ENCODE results near the gene NDE1. TPM values are rescaled to one million over a fixed set of nuclear protein-coding genes. Genes with fewer than 3 reads are reported as not detected.

NDE1 gene
- total and polyA plus RNA-seq, 2 of the 8 experiments (the other 6 are each of a cell fraction or from before 2014, with no cell fraction given): 13.3 to 41.3 TPM

- DNase-seq (ENCODE audit: low read depth in 1 of 2, low spot score in 2 of 2) (no peak), FAIRE-seq (no peak)
- Histone ChIP-seq H3K4me1 (replicated peaks in 1 of 4; ENCODE audit: control insufficient read depth in 3 of 4, insufficient read depth in 4 of 4, low read length in 3 of 4) (no peaks in the 10 kb centered on the region), H2BK15ac (ENCODE audit: low read length) (no peak overlapping the region), H3K23me2 (ENCODE audit: low read depth, low read length) (no peaks in the 10 kb centered on the region), H4K20me1 (replicated peaks in 1 of 2; ENCODE audit: control insufficient read depth in 1 of 2, insufficient read depth in 2 of 2, low read length in 2 of 2) (peaks cover under 1 to 3% of the 10 kb centered on the region in 2 experiments), H3K36me3 (ENCODE audit: control insufficient read depth in 2 of 4, insufficient read depth in 4 of 4, low read length in 3 of 4) (peaks cover 12 to 43% (median 36%) of the 10 kb centered on the region in 4 experiments), H3K14ac (ENCODE audit: insufficient read length) (no peak overlapping the region), H4K8ac (ENCODE audit: extremely low read depth, insufficient read depth, low read length) (no peak overlapping the region), H3K18ac (ENCODE audit: extremely low read depth, low read length) (no peak overlapping the region), H2BK5ac (ENCODE audit: low read depth, low read length) (no peak overlapping the region), H2AK5ac (ENCODE audit: low read depth, low read length) (no peak overlapping the region), H3K27me3 (replicated peaks in 1 of 4; ENCODE audit: control insufficient read depth in 3 of 4, extremely low read depth in 1 of 4, insufficient read depth in 3 of 4, low read length in 3 of 4) (no peaks in the 10 kb centered on the region), H3K4me3 (ENCODE audit: extremely low read depth in 1 of 4, insufficient read depth in 2 of 4, low read depth in 3 of 4, low read length in 4 of 4) (no peak overlapping the region), H3K4ac (replicated peaks; ENCODE audit: insufficient read length, low read depth, low read length) (no peak overlapping the region), H4K5ac (ENCODE audit: insufficient read length, low read depth, low read length) (no peak overlapping the region), H3K4me2 (ENCODE audit: insufficient read depth in 1 of 2, low read depth in 2 of 2, low read length in 2 of 2) (no peak overlapping the region), H2BK20ac (ENCODE audit: low read length) (no peak overlapping the region), H3K9ac (replicated peaks in 1 of 4; ENCODE audit: extremely low read depth in 1 of 4, low read depth in 3 of 4, low read length in 3 of 4) (no peak overlapping the region), H4K91ac (replicated peaks; ENCODE audit: insufficient read length, low read length) (no peak overlapping the region), H3K27ac (ENCODE audit: low read depth, low read length) (no peak overlapping the region), H2BK12ac (ENCODE audit: low read depth, low read length) (no peak overlapping the region), H3K23ac (ENCODE audit: insufficient read length) (no peak overlapping the region), H2AFZ (ENCODE audit: low read length) (no peak overlapping the region), H3K56ac (replicated peaks; ENCODE audit: insufficient read length, low read depth, low read length) (no peak overlapping the region), H3K79me1 (ENCODE audit: low read depth, low read length) (no peaks in the 10 kb centered on the region), H3K79me2 (ENCODE audit: control insufficient read depth in 1 of 2, insufficient read depth in 2 of 2, low read length in 2 of 2) (no peaks in the 10 kb centered on the region), H3K9me3 (ENCODE audit: insufficient read depth in 2 of 2, low read depth in 1 of 2, low read length in 1 of 2) (no peaks in the 10 kb centered on the region), H2BK120ac (replicated peaks; ENCODE audit: low read depth, low read length) (no peak overlapping the region)
- CTCF ChIA-PET (ENCODE audit: partially characterized antibody): interaction anchor here (0.7 kb wide), 2 partner anchors 12 to 13 kb away, joined by 3 read pairs; no protein-coding TSS in a partner anchor
- TF ChIP-seq SIRT6 (IDR thresholded peaks at IDR 0.05; ENCODE audit: low read length) (no peak), YY1 (IDR thresholded peaks at IDR 0.05; ENCODE audit: low read depth, low read length) (no peak)
- POLR2A ChIA-PET (ENCODE audit: partially characterized antibody): no interaction called here
- WGBS, 2 experiments (ENCODE audit: extremely low coverage in 1 of 2, insufficient coverage in 1 of 2, insufficient read length in 1 of 2, insufficient replicate concordance in 2 of 2, low coverage in 1 of 2, low lambda C conversion rate in 2 of 2, missing lambda C conversion rate in 1 of 2): 92% methylated on average over 19 of the region's 19 CpGs; no CpG with 5 or more reads in 1 of the 2 experiments
Measured at GRCh38 chr16:15608398-15609285, 41.4 kb upstream of the NDE1 start.

All from H1 (cell line).